IPS-15b (cell line): Measurements from ENCODE around the gene DEPDC5.

ENCODE experiments used
- H3K27me3 ChIP-seq: one replicate; pipeline ENCODE4 v1.6.1; 2013; ENCODE audit warnings: low read length; ENCODE audit not compliant: control insufficient read depth, insufficient read depth
- H3K36me3 ChIP-seq: one replicate; pipeline ENCODE4 v1.6.1; 2013; ENCODE audit warnings: low read length; ENCODE audit not compliant: control insufficient read depth, insufficient read depth
- H3K4me1 ChIP-seq: one replicate; pipeline ENCODE4 v1.6.1; 2013; ENCODE audit warnings: mild to moderate bottlenecking, low read length; ENCODE audit not compliant: control insufficient read depth, insufficient read depth
- H3K4me3 ChIP-seq: one replicate; pipeline ENCODE4 v1.5.1; 2013; ENCODE audit warnings: low read depth, low read length
- H3K9ac ChIP-seq: one replicate; pipeline ENCODE4 v1.6.1; 2013; ENCODE audit warnings: low read depth, mild to moderate bottlenecking, low read length
- H3K9me3 ChIP-seq: one replicate; pipeline ENCODE4 v1.6.1; 2013; ENCODE audit warnings: mild to moderate bottlenecking, low read length; ENCODE audit not compliant: control insufficient read depth, insufficient read depth

Gene DEPDC5

DNA sequence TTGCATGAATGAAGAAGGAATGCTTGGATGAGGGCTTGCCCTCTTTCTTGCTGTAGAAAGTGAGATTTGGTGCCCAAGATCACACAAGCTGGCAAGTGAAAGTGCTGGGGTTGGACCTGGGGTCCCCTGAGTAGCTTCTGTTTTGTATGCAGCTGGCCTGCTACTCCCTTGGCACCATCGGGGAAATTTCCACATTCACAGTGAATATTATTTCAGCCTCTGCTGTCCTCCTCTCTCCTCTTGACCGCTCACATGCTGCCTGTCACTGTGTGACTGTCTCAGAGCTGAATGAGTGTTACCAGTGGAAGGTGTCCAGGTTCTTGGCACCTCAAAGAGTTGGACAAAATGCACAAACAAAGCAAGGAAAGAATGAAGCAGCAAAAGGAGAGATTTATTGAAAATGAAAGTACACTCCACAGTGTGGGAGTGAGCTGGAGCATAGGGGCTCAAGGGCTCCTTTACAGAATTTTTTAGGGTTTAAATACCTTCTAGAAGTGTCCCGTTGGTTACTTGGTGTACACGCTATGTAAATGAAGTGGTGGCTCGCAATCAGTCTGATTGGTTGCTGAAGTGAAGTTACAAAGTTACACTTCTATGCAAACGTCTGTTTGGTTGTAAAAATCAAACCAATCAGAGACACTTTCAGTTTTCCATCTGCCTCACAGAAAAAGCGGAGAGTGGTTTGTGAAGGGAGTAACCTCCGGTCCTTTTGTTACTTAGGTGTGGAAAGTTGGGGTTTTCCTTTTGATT is 87.4 kb downstream of the DEPDC5 start:
- Histone ChIP-seq H3K36me3 (peaks cover 9% of the 10 kb centered on the region), H3K27me3 (no peaks in the 10 kb centered on the region), H3K9me3 (no peaks in the 10 kb centered on the region), H3K9ac (no peak overlapping the region), H3K4me3 (no peak overlapping the region), H3K4me1 (no peaks in the 10 kb centered on the region)

- Histone ChIP-seq H3K4me3 (no peak overlapping the region), H3K27me3 (no peaks in the 10 kb centered on the region), H3K9me3 (peaks cover 4% of the 10 kb centered on the region), H3K4me1 (no peaks in the 10 kb centered on the region), H3K9ac (no peak overlapping the region), H3K36me3 (peaks cover 19% of the 10 kb centered on the region)
Observed at GRCh38 chr22:31843526-31843925, 89.7 kb downstream of the DEPDC5 start.

DNA sequence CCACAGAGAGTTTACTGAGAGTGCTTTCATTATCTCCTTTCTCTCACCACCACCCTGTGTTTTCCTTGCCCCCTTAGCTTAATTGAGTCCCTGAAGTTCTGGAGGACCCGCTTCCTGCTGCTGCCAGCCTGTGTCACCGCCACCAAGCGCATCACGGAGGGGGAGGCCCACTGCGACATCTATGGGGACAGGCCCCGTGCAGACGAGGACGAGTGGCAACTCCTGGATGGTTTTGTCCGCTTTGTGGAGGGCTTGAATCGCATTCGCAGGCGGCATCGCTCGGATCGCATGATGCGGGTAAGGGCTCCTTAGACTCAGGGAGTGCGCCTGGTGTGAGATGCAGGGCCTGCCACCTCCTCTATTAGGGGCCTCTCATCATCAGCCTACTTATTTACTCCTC is 91.1 kb downstream of the DEPDC5 start:
- no peaks in the 10 kb centered on the region for H3K27me3 ChIP-seq
- H3K36me3 ChIP-seq = peaks cover 19% of the 10 kb centered on the region
- H3K4me3 ChIP-seq = no peak overlapping the region
- H3K9me3 ChIP-seq = peaks cover 4% of the 10 kb centered on the region
- H3K9ac ChIP-seq = no peak overlapping the region
- no peaks in the 10 kb centered on the region for H3K4me1 ChIP-seq

- peaks cover 4% of the 10 kb centered on the region for H3K9me3 ChIP-seq
- no peaks in the 10 kb centered on the region for H3K4me1 ChIP-seq
- no peak overlapping the region for H3K4me3 ChIP-seq
- H3K9ac ChIP-seq = no peak overlapping the region
- no peaks in the 10 kb centered on the region for H3K27me3 ChIP-seq
- H3K36me3 ChIP-seq = peaks cover 23% of the 10 kb centered on the region
Observed at GRCh38 chr22:31846161-31847115, 92.6 kb downstream of the DEPDC5 start.

- H3K27me3 ChIP-seq = no peaks in the 10 kb centered on the region
- H3K9ac ChIP-seq = no peak overlapping the region
- H3K4me1 ChIP-seq = no peaks in the 10 kb centered on the region
- H3K9me3 ChIP-seq = peaks cover 4% of the 10 kb centered on the region
- peaks cover 23% of the 10 kb centered on the region for H3K36me3 ChIP-seq
- H3K4me3 ChIP-seq = no peak overlapping the region
Observed at GRCh38 chr22:31848411-31848810, 94.6 kb downstream of the DEPDC5 start.

- Histone ChIP-seq H3K27me3 (no peaks in the 10 kb centered on the region), H3K4me1 (no peaks in the 10 kb centered on the region), H3K9me3 (peaks cover 4% of the 10 kb centered on the region), H3K9ac (no peak overlapping the region), H3K4me3 (no peak overlapping the region), H3K36me3 (peaks cover 17% of the 10 kb centered on the region)
Observed at GRCh38 chr22:31850135-31850534, 96.3 kb downstream of the DEPDC5 start.

GRCh38 chr22:31852691-31853421 is 99.0 kb downstream of the DEPDC5 start:
- Histone ChIP-seq H3K9ac (no peak overlapping the region), H3K9me3 (no peaks in the 10 kb centered on the region), H3K4me1 (peaks cover 2% of the 10 kb centered on the region), H3K36me3 (peaks cover 10% of the 10 kb centered on the region), H3K4me3 (no peak overlapping the region), H3K27me3 (no peaks in the 10 kb centered on the region)

DNA sequence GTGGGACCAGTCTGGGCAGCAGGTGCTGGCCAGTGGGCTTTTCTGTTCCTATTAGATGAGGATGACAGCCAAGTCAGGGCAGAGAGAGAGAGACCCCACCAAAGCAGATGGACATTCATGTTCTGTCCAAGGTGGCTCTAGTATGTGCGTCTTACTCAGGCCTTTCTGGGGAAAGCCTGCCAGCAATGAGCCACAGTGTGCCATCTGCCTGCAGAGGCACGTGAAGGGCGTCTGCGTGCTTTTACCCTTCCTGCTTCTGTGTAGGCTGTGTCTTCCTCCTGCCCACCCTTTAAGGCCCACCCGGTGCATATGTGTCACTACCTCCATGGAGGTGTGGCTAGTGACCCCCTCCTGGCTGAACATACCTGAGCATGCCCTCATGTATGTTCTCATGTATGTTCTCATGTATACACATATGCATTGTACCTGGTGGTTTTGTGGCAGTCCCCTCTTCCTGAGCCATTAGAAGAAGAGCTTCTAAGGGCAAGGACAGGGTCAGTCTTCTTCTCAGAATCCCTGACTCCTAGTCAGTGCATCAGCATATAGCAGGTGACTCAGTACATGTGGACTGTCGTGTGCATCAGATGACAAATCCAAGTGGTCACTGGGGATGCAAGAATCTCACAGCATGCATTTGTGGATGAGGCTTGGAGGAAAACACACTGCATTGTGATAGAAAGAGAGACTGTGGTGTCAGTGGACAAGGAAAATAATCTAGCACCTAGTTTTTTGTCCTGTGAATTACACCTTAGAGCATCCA is 100.1 kb downstream of the DEPDC5 start:
- Histone ChIP-seq H3K36me3 (peaks cover 4% of the 10 kb centered on the region), H3K9ac (no peak overlapping the region), H3K9me3 (no peaks in the 10 kb centered on the region), H3K4me1 (peaks cover 2% of the 10 kb centered on the region), H3K27me3 (no peaks in the 10 kb centered on the region), H3K4me3 (no peak overlapping the region)

GRCh38 chr22:31857247-31857646 is 103.4 kb downstream of the DEPDC5 start:
- Histone ChIP-seq H3K4me3 (no peak overlapping the region), H3K4me1 (peaks cover 2% of the 10 kb centered on the region), H3K9ac (no peak overlapping the region), H3K9me3 (no peaks in the 10 kb centered on the region), H3K27me3 (no peaks in the 10 kb centered on the region), H3K36me3 (no peaks in the 10 kb centered on the region)

DNA sequence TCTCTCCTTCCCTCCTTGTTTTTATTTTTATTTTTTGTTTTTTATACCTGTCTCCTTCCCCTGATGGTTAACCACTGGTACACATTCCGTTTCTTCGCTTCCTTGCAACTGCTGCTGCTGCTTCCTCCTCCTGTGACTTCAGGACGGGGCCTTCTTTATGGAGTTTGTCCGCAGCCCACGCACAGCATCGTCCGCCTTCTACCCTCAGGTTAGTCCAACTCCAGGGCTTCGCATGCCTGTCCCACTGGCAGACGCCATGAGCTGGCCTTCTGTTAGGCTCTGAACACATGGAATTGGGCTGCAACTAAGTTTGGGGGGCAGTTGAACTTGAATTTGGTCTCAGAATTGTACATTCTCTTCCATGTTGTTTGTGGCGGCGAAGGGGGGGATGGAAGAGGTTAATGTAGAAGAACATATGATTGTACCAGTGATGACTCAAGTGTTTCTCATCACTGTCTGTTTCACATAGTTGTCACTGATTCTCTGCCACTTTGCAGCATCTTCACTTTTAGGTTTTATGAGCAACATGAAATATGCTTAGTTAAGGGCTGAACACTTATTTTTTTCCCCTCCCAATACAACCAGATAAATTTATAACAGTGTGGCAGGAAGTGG is 107.5 kb downstream of the DEPDC5 start:
- Histone ChIP-seq H3K27me3 (no peaks in the 10 kb centered on the region), H3K4me3 (no peak overlapping the region), H3K9ac (no peak overlapping the region), H3K36me3 (no peaks in the 10 kb centered on the region), H3K9me3 (no peaks in the 10 kb centered on the region), H3K4me1 (peaks cover 2% of the 10 kb centered on the region)

DNA sequence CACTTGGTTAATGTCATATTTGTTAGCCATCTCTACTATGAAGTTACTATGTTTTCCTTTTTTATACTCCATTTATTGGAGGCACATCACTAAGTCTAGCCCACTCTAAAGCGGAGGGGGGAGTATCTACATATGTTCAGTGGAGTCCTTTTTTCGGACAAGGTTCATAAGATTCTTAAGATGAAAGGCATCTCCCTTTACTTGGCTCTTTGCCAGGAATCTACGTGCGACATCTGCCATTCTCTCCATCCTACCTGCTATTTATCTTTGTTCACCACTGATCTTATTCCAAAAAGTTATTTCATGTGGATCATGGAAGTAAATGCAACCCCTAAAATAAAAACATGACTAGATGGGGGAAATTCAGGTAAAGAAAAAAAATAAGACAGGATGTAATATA is 113.1 kb downstream of the DEPDC5 start:
- Histone ChIP-seq H3K4me3 (no peak overlapping the region), H3K9me3 (no peaks in the 10 kb centered on the region), H3K36me3 (no peaks in the 10 kb centered on the region), H3K9ac (no peak overlapping the region), H3K4me1 (peaks cover 10% of the 10 kb centered on the region), H3K27me3 (no peaks in the 10 kb centered on the region)
